Activated naive CD4-positive, alpha-beta T cell treated with anti-CD3 and anti-CD28 coated beads, Interleukin-2, amount 50 U/mL, for 16 hours (primary cell): Measurements from ENCODE around the gene ARHGEF19.
A peak's percentile ranks its signal among the peaks of the same experiment; 100 is the strongest.
"Not testable (repeated sequence)": the region's sequence is repeated elsewhere in the genome, so short reads cannot be mapped to it uniquely, and the experiment has no call there.

Experiments
- DNase-seq: peaks from one replicate; pipeline ENCODE4 v3.0.0-alpha.2; 2020

The ARHGEF19 gene

GRCh38 chr1:16202281-16203210, 9.9 kb downstream of the ARHGEF19 start:
- DNase-seq, result no peak

GRCh38 chr1:16199700-16200099, 12.8 kb downstream of the ARHGEF19 start:
- DNase-seq, result no peak

GRCh38 chr1:16199157-16199501, 13.3 kb downstream of the ARHGEF19 start:
- DNase-seq, result no peak

GRCh38 chr1:16198444-16199156, 13.9 kb downstream of the ARHGEF19 start:
- no peak for DNase-seq

GRCh38 chr1:16196874-16197273, 15.6 kb downstream of the ARHGEF19 start:
- no peak for DNase-seq

- DNase-seq, result not testable (repeated sequence)
These were observed 16.3 kb downstream of the ARHGEF19 start for GRCh38 chr1:16196139-16196538.

- DNase-seq, result no peak
These were observed 16.9 kb downstream of the ARHGEF19 start for GRCh38 chr1:16195518-16195905.

- DNase-seq, result no peak
These were observed 20.4 kb downstream of the ARHGEF19 start for GRCh38 chr1:16191916-16192546.

GRCh38 chr1:16191309-16191708, 21.1 kb downstream of the ARHGEF19 start:
- DNase-seq, result no peak

GRCh38 chr1:16189921-16190621, 22.4 kb downstream of the ARHGEF19 start:
- no peak for DNase-seq

GRCh38 chr1:16189003-16189402, 23.4 kb downstream of the ARHGEF19 start:
- DNase-seq, result no peak

- peak; percentile 81 for DNase-seq
These were observed 24.6 kb downstream of the ARHGEF19 start for GRCh38 chr1:16187748-16188401.

GRCh38 chr1:16186655-16187235, 25.7 kb downstream of the ARHGEF19 start:
- no peak for DNase-seq

GRCh38 chr1:16184557-16185303, 27.7 kb downstream of the ARHGEF19 start:
- DNase-seq, result no peak

- no peak for DNase-seq
These were observed 28.5 kb downstream of the ARHGEF19 start for GRCh38 chr1:16183765-16184556.

- no peak for DNase-seq
These were observed 29.3 kb downstream of the ARHGEF19 start for GRCh38 chr1:16183179-16183578.

- no peak for DNase-seq
These were observed 30.3 kb downstream of the ARHGEF19 start for GRCh38 chr1:16181887-16182719.

GRCh38 chr1:16180291-16180824, 32.1 kb downstream of the ARHGEF19 start:
- DNase-seq, result no peak
